Measurements from ENCODE around the gene PRDM7. TPM values are rescaled to one million over a fixed set of nuclear protein-coding genes. Genes with fewer than 3 reads are reported as not detected.

PRDM7 gene
- total RNA-seq, 1 donor from 2014 or later, result not detected

GRCh38 chr16:90044111-90044551 lies 33.0 kb downstream of the PRDM7 start:
- Histone ChIP-seq H3K4me1 (ENCODE audit: insufficient read depth, low read length) (peaks cover 20% of the 10 kb centered on the region), H3K36me3 (ENCODE audit: insufficient read depth, low read length) (no peaks in the 10 kb centered on the region), H4K20me1 (ENCODE audit: insufficient read depth, low read length) (peaks cover 13% of the 10 kb centered on the region), H3K27ac (ENCODE audit: low read depth, low read length) (no peak overlapping the region), H3K27me3 (ENCODE audit: insufficient read depth, low read length) (peaks cover 3% of the 10 kb centered on the region), H3K9me3 (ENCODE audit: insufficient read depth, low read depth, low read length) (no peaks in the 10 kb centered on the region), H2AFZ (ENCODE audit: low read depth, low read length) (no peak overlapping the region), H3K79me2 (ENCODE audit: insufficient read depth, low read length) (no peaks in the 10 kb centered on the region), H3K4me3 (ENCODE audit: insufficient read depth, low read depth, low read length) (no peak overlapping the region), H3K9ac (ENCODE audit: low read length) (no peak overlapping the region), H3K4me2 (ENCODE audit: low read length) (no peak overlapping the region)
- no peaks in the 10 kb centered on the region for H3K9me3 Mint-ChIP-seq (ENCODE audit: unreplicated experiment)
- no peak for TF ChIP-seq EZH2 (IDR thresholded peaks at IDR 0.05; ENCODE audit: insufficient read depth, low read length)
- TF ChIP-seq CTCF (IDR thresholded peaks at IDR 0.05; ENCODE audit: insufficient read depth, low read depth, low read length), result no peak
- DNase-seq (ENCODE audit: low read depth) (peak; percentile 18), FAIRE-seq (no peak)
- H3K4me1 Mint-ChIP-seq (ENCODE audit: low read depth, unreplicated experiment), result peaks cover 2% of the 10 kb centered on the region
- H3K27me3 Mint-ChIP-seq (ENCODE audit: low read depth, unreplicated experiment), result peaks cover 4% of the 10 kb centered on the region
- H3K4me3 Mint-ChIP-seq (ENCODE audit: unreplicated experiment), result peak overlapping the region; percentile 6
- H3K27ac Mint-ChIP-seq (ENCODE audit: unreplicated experiment), result no peak overlapping the region
- H3K36me3 Mint-ChIP-seq (ENCODE audit: low read depth, unreplicated experiment), result peaks cover 6% of the 10 kb centered on the region

GRCh38 chr16:90043526-90043925 lies 33.6 kb downstream of the PRDM7 start:
- H3K9ac ChIP-seq (ENCODE audit: low read length), result no peak overlapping the region
- no peaks in the 10 kb centered on the region for H3K79me2 ChIP-seq (ENCODE audit: insufficient read depth, low read length)
- no peak for FAIRE-seq
- TF ChIP-seq CTCF (IDR thresholded peaks at IDR 0.05; ENCODE audit: insufficient read depth, low read depth, low read length) (no peak), EZH2 (IDR thresholded peaks at IDR 0.05; ENCODE audit: insufficient read depth, low read length) (no peak)
- no peak for DNase-seq (ENCODE audit: low read depth)
- peaks cover 13% of the 10 kb centered on the region for H4K20me1 ChIP-seq (ENCODE audit: insufficient read depth, low read length)
- H3K4me1 Mint-ChIP-seq (ENCODE audit: low read depth, unreplicated experiment), result peaks cover 2% of the 10 kb centered on the region
- H2AFZ ChIP-seq (ENCODE audit: low read depth, low read length), result no peak overlapping the region
- H3K27ac Mint-ChIP-seq (ENCODE audit: unreplicated experiment), result no peak overlapping the region
- peaks cover 3% of the 10 kb centered on the region for H3K36me3 ChIP-seq (ENCODE audit: insufficient read depth, low read length)
- peaks cover 3% of the 10 kb centered on the region for H3K27me3 ChIP-seq (ENCODE audit: insufficient read depth, low read length)
- H3K4me2 ChIP-seq (ENCODE audit: low read length), result no peak overlapping the region
- H3K9me3 Mint-ChIP-seq (ENCODE audit: unreplicated experiment), result no peaks in the 10 kb centered on the region
- H3K4me3 Mint-ChIP-seq (ENCODE audit: unreplicated experiment), result no peak overlapping the region
- H3K4me1 ChIP-seq (ENCODE audit: insufficient read depth, low read length), result peaks cover 20% of the 10 kb centered on the region
- H3K27ac ChIP-seq (ENCODE audit: low read depth, low read length), result no peak overlapping the region
- H3K4me3 ChIP-seq (ENCODE audit: insufficient read depth, low read depth, low read length), result no peak overlapping the region
- H3K27me3 Mint-ChIP-seq (ENCODE audit: low read depth, unreplicated experiment), result peaks cover under 1% of the 10 kb centered on the region
- peaks cover 6% of the 10 kb centered on the region for H3K36me3 Mint-ChIP-seq (ENCODE audit: low read depth, unreplicated experiment)
- no peaks in the 10 kb centered on the region for H3K9me3 ChIP-seq (ENCODE audit: insufficient read depth, low read depth, low read length)

- Mint-ChIP-seq H3K4me3 (ENCODE audit: unreplicated experiment) (no peak overlapping the region), H3K4me1 (ENCODE audit: low read depth, unreplicated experiment) (peaks cover 2% of the 10 kb centered on the region), H3K27ac (ENCODE audit: unreplicated experiment) (no peak overlapping the region), H3K27me3 (ENCODE audit: low read depth, unreplicated experiment) (no peaks in the 10 kb centered on the region), H3K36me3 (ENCODE audit: low read depth, unreplicated experiment) (peaks cover 11% of the 10 kb centered on the region), H3K9me3 (ENCODE audit: unreplicated experiment) (no peaks in the 10 kb centered on the region)
- Histone ChIP-seq H3K9me3 (ENCODE audit: insufficient read depth, low read depth, low read length) (no peaks in the 10 kb centered on the region), H3K4me2 (ENCODE audit: low read length) (no peak overlapping the region), H3K27me3 (ENCODE audit: insufficient read depth, low read length) (no peaks in the 10 kb centered on the region), H3K79me2 (ENCODE audit: insufficient read depth, low read length) (no peaks in the 10 kb centered on the region), H3K9ac (ENCODE audit: low read length) (no peak overlapping the region), H3K4me1 (ENCODE audit: insufficient read depth, low read length) (peaks cover 20% of the 10 kb centered on the region), H2AFZ (ENCODE audit: low read depth, low read length) (no peak overlapping the region), H3K27ac (ENCODE audit: low read depth, low read length) (no peak overlapping the region), H3K4me3 (ENCODE audit: insufficient read depth, low read depth, low read length) (no peak overlapping the region), H3K36me3 (ENCODE audit: insufficient read depth, low read length) (peaks cover 6% of the 10 kb centered on the region), H4K20me1 (ENCODE audit: insufficient read depth, low read length) (peaks cover 13% of the 10 kb centered on the region)
- TF ChIP-seq CTCF (IDR thresholded peaks at IDR 0.05; ENCODE audit: insufficient read depth, low read depth, low read length) (no peak), EZH2 (IDR thresholded peaks at IDR 0.05; ENCODE audit: insufficient read depth, low read length) (no peak)
- DNase-seq (ENCODE audit: low read depth) (no peak), FAIRE-seq (no peak)
These were observed 34.1 kb downstream of the PRDM7 start for GRCh38 chr16:90042946-90043514.
